ENCODE measurements around the gene FRYL.

- TF ChIP-seq, protein P1, sequence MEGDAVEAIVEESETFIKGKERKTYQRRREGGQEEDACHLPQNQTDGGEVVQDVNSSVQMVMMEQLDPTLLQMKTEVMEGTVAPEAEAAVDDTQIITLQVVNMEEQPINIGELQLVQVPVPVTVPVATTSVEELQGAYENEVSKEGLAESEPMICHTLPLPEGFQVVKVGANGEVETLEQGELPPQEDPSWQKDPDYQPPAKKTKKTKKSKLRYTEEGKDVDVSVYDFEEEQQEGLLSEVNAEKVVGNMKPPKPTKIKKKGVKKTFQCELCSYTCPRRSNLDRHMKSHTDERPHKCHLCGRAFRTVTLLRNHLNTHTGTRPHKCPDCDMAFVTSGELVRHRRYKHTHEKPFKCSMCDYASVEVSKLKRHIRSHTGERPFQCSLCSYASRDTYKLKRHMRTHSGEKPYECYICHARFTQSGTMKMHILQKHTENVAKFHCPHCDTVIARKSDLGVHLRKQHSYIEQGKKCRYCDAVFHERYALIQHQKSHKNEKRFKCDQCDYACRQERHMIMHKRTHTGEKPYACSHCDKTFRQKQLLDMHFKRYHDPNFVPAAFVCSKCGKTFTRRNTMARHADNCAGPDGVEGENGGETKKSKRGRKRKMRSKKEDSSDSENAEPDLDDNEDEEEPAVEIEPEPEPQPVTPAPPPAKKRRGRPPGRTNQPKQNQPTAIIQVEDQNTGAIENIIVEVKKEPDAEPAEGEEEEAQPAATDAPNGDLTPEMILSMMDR (IDR thresholded peaks at IDR 0.05 in 2 of 3, conservative IDR thresholded peaks at IDR 0.05 in 1 of 3; ENCODE audit: borderline replicate concordance in 1 of 3, insufficient read depth in 1 of 3, low read depth in 2 of 3, low read length in 2 of 3), result no peak
- no peak for TF ChIP-seq MAX (IDR thresholded peaks at IDR 0.05)
- TF ChIP-seq CEBPB (IDR thresholded peaks at IDR 0.05; ENCODE audit: low read depth), result no peak
- no peak for TF ChIP-seq REST (IDR thresholded peaks at IDR 0.05; ENCODE audit: low read depth)
- no peak for TF ChIP-seq FOSL1 (IDR thresholded peaks at IDR 0.05; ENCODE audit: low read depth)
- TF ChIP-seq EZH2 (IDR thresholded peaks at IDR 0.05), result no peak
- no peak for TF ChIP-seq SRF (IDR thresholded peaks at IDR 0.05; ENCODE audit: low read depth)
- TF ChIP-seq JUND (IDR thresholded peaks at IDR 0.05), result no peak
Observed at GRCh38 chr4:48495941-48496340, 284.1 kb downstream of the FRYL start.

Measured in HCT116 (cell line).